Lung (tissue), 12 donors: ENCODE results near the gene GRK3. TPM values are rescaled to one million over a fixed set of nuclear protein-coding genes. Genes with fewer than 3 reads are reported as not detected.

Experiments used
- ATAC-seq: fragments of 200-7000 bp; cut with Tn5 transposase; one replicate; pipeline ENCODE4 v1.9.1; 2020; ENCODE audit warnings: moderate number of reproducible peaks; ENCODE audit not compliant: insufficient read depth, low FRiP score
- DNase-seq, 3 donors: peaks; one replicate each; pipeline ENCODE4 v3.0.0-alpha.2; 2013 to 2017
- H3K27ac ChIP-seq, 2 donors: one replicate each; pipeline ENCODE4 v1.5.1; 2013; ENCODE audit warnings: mild to moderate bottlenecking in 2 of 2, moderate library complexity in 2 of 2, control low read depth in 1 of 2, inconsistent platforms in 1 of 2, low read depth in 1 of 2, low read length in 1 of 2
- H3K27me3 ChIP-seq, 3 donors: one replicate each; pipeline ENCODE4 v1.5.1; 2013; ENCODE audit warnings: low read length in 2 of 3; ENCODE audit not compliant: control insufficient read depth in 3 of 3, insufficient read depth in 3 of 3
- H3K36me3 ChIP-seq, 4 donors: one replicate each; pipeline ENCODE4 v1.5.1; 2013; ENCODE audit warnings: low read length in 4 of 4, mild to moderate bottlenecking in 1 of 4, moderate library complexity in 1 of 4; ENCODE audit not compliant: control insufficient read depth in 4 of 4, insufficient read depth in 4 of 4
- H3K4me1 ChIP-seq, 5 donors: one replicate each; pipeline ENCODE4 v1.5.1; 2013; ENCODE audit warnings: low read length in 5 of 5, mild to moderate bottlenecking in 2 of 5, moderate library complexity in 1 of 5; ENCODE audit not compliant: control insufficient read depth in 5 of 5, insufficient read depth in 5 of 5
- H3K4me3 ChIP-seq: one replicate; pipeline ENCODE4 v1.5.1; 2013; ENCODE audit warnings: mild to moderate bottlenecking, control low read depth, moderate library complexity
- H3K9ac ChIP-seq, 2 donors: one replicate each; pipeline ENCODE4 v1.5.1; 2013; ENCODE audit warnings: low read length in 2 of 2, control low read depth in 1 of 2; ENCODE audit not compliant: insufficient read depth in 1 of 2
- H3K9me3 ChIP-seq, 4 donors: one replicate each; pipeline ENCODE4 v1.5.1; 2013; ENCODE audit warnings: low read length in 3 of 4, mild to moderate bottlenecking in 1 of 4, moderate library complexity in 1 of 4; ENCODE audit not compliant: control insufficient read depth in 4 of 4, insufficient read depth in 3 of 4
- WGBS, 2 donors: extraction: QIAGEN DNeasy Blood & Tissue Kit; methylation state at CpG; one replicate each; pipeline ENCODE4 v1.1.7; 2013; 5-methylcytosine and 5-hydroxymethylcytosine counted together
- polyA plus RNA-seq, 2 donors: library from polyadenylated mRNA; stranded (reverse); fragments of 200-250 nt; gene quantifications; one replicate each; pipeline ENCODE4 v1.2.1, GENCODE V29; 2013
- total RNA-seq, 2 donors: library from RNA; depleted of rRNA in 1 of 2; stranded (reverse); fragments of >200 nt in 1 of 2; gene quantifications; one replicate each; pipeline ENCODE4 v1.2.1, GENCODE V29; 2014 to 2021
- TF ChIP-seq, protein P1 (sequence below): IDR thresholded peaks from 2 replicates; pipeline ENCODE4 v1.5.1; 2012; ENCODE audit warnings: mild to moderate bottlenecking; ENCODE audit errors: control extremely low read depth, extremely low read depth
- donor health status: control.
- donor health status: control.
- donor health status: Bipolar disorder and iron deficiency.
- donor health status: healthy.
- donor health status: DM: yes; HTN: yes; CAD: no.

Gene GRK3
- total and polyA plus RNA-seq, 4 donors: 5.0 to 27.3 (median 18.0) TPM

DNA sequence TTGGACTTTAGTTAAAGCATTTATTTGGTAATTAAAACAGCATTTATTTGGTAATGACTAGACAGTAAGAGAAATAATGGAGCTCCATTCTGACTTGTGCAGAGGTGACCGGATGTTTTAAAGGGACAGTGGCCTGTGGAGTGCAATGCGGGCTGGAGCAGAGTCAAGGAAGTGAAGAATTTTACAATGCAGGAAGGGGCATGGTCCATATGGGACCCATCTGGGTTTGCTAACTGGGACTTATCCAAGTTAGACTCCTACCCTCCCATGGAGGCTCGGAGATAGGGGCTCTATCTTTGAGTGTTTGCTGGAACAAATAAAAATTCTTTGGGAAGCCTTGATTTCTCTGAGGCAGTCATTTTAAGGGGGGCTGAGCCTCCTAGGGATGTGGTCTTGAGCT is 117.6 kb downstream of the GRK3 start:
- 81 to 89% methylated on average over 3 of the region's 3 CpGs for WGBS, 2 donors
- TF ChIP-seq, protein P1, sequence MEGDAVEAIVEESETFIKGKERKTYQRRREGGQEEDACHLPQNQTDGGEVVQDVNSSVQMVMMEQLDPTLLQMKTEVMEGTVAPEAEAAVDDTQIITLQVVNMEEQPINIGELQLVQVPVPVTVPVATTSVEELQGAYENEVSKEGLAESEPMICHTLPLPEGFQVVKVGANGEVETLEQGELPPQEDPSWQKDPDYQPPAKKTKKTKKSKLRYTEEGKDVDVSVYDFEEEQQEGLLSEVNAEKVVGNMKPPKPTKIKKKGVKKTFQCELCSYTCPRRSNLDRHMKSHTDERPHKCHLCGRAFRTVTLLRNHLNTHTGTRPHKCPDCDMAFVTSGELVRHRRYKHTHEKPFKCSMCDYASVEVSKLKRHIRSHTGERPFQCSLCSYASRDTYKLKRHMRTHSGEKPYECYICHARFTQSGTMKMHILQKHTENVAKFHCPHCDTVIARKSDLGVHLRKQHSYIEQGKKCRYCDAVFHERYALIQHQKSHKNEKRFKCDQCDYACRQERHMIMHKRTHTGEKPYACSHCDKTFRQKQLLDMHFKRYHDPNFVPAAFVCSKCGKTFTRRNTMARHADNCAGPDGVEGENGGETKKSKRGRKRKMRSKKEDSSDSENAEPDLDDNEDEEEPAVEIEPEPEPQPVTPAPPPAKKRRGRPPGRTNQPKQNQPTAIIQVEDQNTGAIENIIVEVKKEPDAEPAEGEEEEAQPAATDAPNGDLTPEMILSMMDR: no peak

DNA sequence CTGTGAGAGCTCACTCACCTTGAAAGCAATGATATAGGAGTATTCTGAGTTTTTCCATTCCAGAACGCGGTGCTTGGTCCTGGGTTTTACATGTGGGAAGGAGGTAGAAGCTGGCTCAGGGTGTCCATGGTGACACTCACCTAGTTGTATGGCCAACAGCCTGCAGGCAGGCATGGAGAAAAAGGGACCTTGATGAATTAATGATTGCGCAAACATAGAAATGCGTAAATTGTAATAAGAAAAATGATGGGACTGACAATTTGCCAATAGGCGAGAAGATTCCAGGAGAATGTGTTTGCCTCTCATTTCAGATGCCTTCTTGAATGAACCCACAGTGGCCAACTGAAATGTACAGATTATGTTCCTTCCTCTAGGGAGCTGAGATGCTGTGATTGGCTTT is 124.2 kb downstream of the GRK3 start:
- DNase-seq (no peak), ATAC-seq (no peak)
- H3K9me3 ChIP-seq: no peaks in the 10 kb centered on the region
- peaks cover 2 to 30% (median 8%) of the 10 kb centered on the region in 4 donors for H3K36me3 ChIP-seq
- H3K4me1 ChIP-seq: peaks cover 0 to 28% (median 13%) of the 10 kb centered on the region in 5 donors
- H3K27me3 ChIP-seq: no peaks in the 10 kb centered on the region
- WGBS, 2 donors: 96% methylated on average over 5 of the region's 5 CpGs
- no peak overlapping the region for H3K27ac ChIP-seq
- TF ChIP-seq, protein P1: no peak
- H3K4me3 ChIP-seq: no peak overlapping the region
- H3K9ac ChIP-seq: no peak overlapping the region

More for the DNA sequence above, 117.6 kb downstream of the GRK3 start:
- DNase-seq: peak; percentile 55 to 71 (median 69)
- no peak for ATAC-seq
- H3K27me3 ChIP-seq: no peaks in the 10 kb centered on the region
- H3K27ac ChIP-seq: no peak overlapping the region
- H3K9me3 ChIP-seq: no peaks in the 10 kb centered on the region
- no peak overlapping the region for H3K9ac ChIP-seq
- H3K36me3 ChIP-seq: peaks cover 0 to 5% (median 0%) of the 10 kb centered on the region in 4 donors
- H3K4me3 ChIP-seq: no peak overlapping the region
- H3K4me1 ChIP-seq: peaks cover 0 to 30% (median 6%) of the 10 kb centered on the region in 5 donors

DNA sequence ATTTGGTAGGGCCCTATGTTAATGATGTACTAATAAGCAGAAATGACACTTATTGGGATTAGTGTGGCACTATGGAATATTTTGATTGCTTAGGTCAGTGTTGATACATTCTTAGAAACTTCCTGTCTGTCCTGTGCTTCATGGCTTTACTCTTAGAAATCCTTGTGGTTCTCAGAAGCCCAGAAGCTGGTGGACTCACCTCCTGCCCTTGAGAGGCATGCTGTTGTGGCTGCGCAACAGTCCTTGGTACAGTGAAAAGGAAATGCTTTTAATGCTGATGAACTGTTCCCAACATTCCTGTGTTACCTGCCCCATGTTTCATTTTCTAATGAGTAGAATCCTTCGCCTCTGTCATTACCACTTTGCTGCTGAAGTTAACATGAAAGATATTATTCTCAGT is 125.2 kb downstream of the GRK3 start:
- Histone ChIP-seq H3K4me1 (peaks cover 0 to 34% (median 13%) of the 10 kb centered on the region in 5 donors), H3K9ac (no peak overlapping the region), H3K36me3 (peaks cover 2 to 35% (median 8%) of the 10 kb centered on the region in 4 donors), H3K4me3 (no peak overlapping the region), H3K9me3 (no peaks in the 10 kb centered on the region), H3K27me3 (no peaks in the 10 kb centered on the region), H3K27ac (no peak overlapping the region)
- DNase-seq (no peak), ATAC-seq (no peak)
- TF ChIP-seq, protein P1: no peak
- WGBS, 2 donors: 96 to 97% methylated on average over 2 of the region's 2 CpGs

DNA sequence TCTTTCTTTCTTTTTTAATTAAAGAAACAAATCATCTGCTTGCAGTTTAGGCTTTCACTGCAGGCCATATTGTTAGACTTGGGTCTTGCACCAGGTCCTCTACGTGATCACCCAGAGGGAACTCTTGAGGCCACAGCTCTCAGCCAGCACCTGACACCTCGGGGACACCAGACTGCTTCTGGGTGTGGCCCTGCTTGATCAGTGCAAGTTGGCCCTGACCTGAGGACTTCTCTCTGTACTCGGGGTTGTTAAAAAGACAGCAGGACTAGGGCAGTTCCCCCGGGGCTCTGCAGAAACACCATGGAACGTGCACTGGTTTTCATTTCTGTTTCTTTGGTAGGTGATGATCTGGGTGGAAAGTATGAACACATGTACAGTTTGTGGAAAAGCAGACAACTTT is 126.3 kb downstream of the GRK3 start:
- no peaks in the 10 kb centered on the region for H3K9me3 ChIP-seq
- TF ChIP-seq, protein P1: no peak
- 83 to 87% methylated on average over 5 of the region's 5 CpGs for WGBS, 2 donors
- peaks cover 2 to 35% (median 8%) of the 10 kb centered on the region in 4 donors for H3K36me3 ChIP-seq
- no peak for ATAC-seq
- no peaks in the 10 kb centered on the region for H3K27me3 ChIP-seq
- no peak overlapping the region for H3K9ac ChIP-seq
- DNase-seq: no peak
- no peak overlapping the region for H3K27ac ChIP-seq
- no peak overlapping the region for H3K4me3 ChIP-seq
- H3K4me1 ChIP-seq: peaks cover 0 to 29% (median 13%) of the 10 kb centered on the region in 5 donors
